BJ (cell line): ENCODE measurements around the gene FAM151A. TPM values are rescaled to one million over a fixed set of nuclear protein-coding genes. Genes with fewer than 3 reads are reported as not detected.

ENCODE experiments used
- CTCF ChIA-PET: fragments of 350-600 bp; formaldehyde crosslinking; extraction: SDS; loops from one replicate; lab custom pipeline; 2021; ENCODE audit warnings: antibody characterized with exemption, inconsistent platforms; lab: Yijun Ruan, JAX
- POLR2A ChIA-PET: fragments of 300-600 bp; sonication (Branson Sonifier 250); formaldehyde crosslinking; extraction: SDS; loops from one replicate; lab custom pipeline; 2021; ENCODE audit warnings: antibody characterized with exemption; lab: Charles Lee
- DNase-seq: peaks from one replicate; pipeline ENCODE4 v3.0.0-alpha.2; 2011; ENCODE audit warnings: low read depth
- H3K27me3 ChIP-seq: 2 replicates; pipeline ENCODE4 v1.6.0; 2011; ENCODE audit warnings: low read length; ENCODE audit not compliant: control insufficient read depth, insufficient read depth
- H3K36me3 ChIP-seq: 2 replicates; pipeline ENCODE4 v1.5.1; 2011; ENCODE audit warnings: low read length; ENCODE audit not compliant: control insufficient read depth, insufficient read depth
- H3K4me3 ChIP-seq: 2 replicates; pipeline ENCODE4 v1.5.1; 2011; ENCODE audit warnings: low read depth, mild to moderate bottlenecking, control low read depth, low read length
- CTCF ChIP-seq: IDR thresholded peaks from 2 replicates; pipeline ENCODE4 v1.5.1; 2011; ENCODE audit warnings: low read depth, mild to moderate bottlenecking, control low read depth, inconsistent platforms, low read length, moderate library complexity; ENCODE audit not compliant: insufficient read depth
- polyA plus RNA-seq: library from polyadenylated mRNA; depleted of rRNA; stranded (reverse); fragments of >200 nt; gene quantifications from 2 replicates; pipeline ENCODE4 v1.2.3, GENCODE V29; 2011

The FAM151A gene
- polyA plus RNA-seq, 1 experiment = not detected

GRCh38 chr1:54594463-54594862 is 28.9 kb downstream of the FAM151A start:
- TF ChIP-seq CTCF = no peak
- Histone ChIP-seq H3K27me3 (no peaks in the 10 kb centered on the region), H3K36me3 (no peaks in the 10 kb centered on the region), H3K4me3 (no peak overlapping the region)
- no peak for DNase-seq
- CTCF ChIA-PET = no interaction called here
- POLR2A ChIA-PET = no interaction called here

GRCh38 chr1:54593571-54594160 is 29.7 kb downstream of the FAM151A start:
- no peak for TF ChIP-seq CTCF
- H3K27me3 ChIP-seq = no peaks in the 10 kb centered on the region
- DNase-seq = no peak
- ChIA-PET POLR2A (no interaction called here), CTCF (no interaction called here)
- H3K4me3 ChIP-seq = no peak overlapping the region
- no peaks in the 10 kb centered on the region for H3K36me3 ChIP-seq

- TF ChIP-seq CTCF = no peak
- ChIA-PET CTCF (interaction anchor here (1.1 to 2.2 kb wide), 2 partner anchors 8 to 29 kb away, joined by 3 to 8 read pairs; no protein-coding TSS in a partner anchor), POLR2A (no interaction called here)
- H3K4me3 ChIP-seq = no peak overlapping the region
- H3K27me3 ChIP-seq = no peaks in the 10 kb centered on the region
- DNase-seq = no peak
- H3K36me3 ChIP-seq = no peaks in the 10 kb centered on the region
These were observed 32.1 kb downstream of the FAM151A start for GRCh38 chr1:54591127-54591756.

- ChIA-PET CTCF (no interaction called here), POLR2A (no interaction called here)
- Histone ChIP-seq H3K4me3 (no peak overlapping the region), H3K36me3 (no peaks in the 10 kb centered on the region; the same call in 1 of the 2 replicates), H3K27me3 (no peaks in the 10 kb centered on the region)
- no peak for TF ChIP-seq CTCF
- DNase-seq = no peak
These were observed 34.9 kb downstream of the FAM151A start for GRCh38 chr1:54588377-54588776.

GRCh38 chr1:54585181-54586066 is 37.9 kb downstream of the FAM151A start:
- H3K36me3 ChIP-seq = no peaks in the 10 kb centered on the region; the same call in 1 of the 2 replicates
- H3K4me3 ChIP-seq = no peak overlapping the region
- ChIA-PET POLR2A (no interaction called here), CTCF (no interaction called here)
- H3K27me3 ChIP-seq = no peaks in the 10 kb centered on the region
- no peak for TF ChIP-seq CTCF
- DNase-seq = no peak
